ENCODE measurements around the gene FSTL4. TPM values are rescaled to one million over a fixed set of nuclear protein-coding genes. Genes with fewer than 3 reads are reported as not detected.

FSTL4 gene
- polyA plus RNA-seq, 1 donor from 2014 or later = 0.57 TPM

DNA sequence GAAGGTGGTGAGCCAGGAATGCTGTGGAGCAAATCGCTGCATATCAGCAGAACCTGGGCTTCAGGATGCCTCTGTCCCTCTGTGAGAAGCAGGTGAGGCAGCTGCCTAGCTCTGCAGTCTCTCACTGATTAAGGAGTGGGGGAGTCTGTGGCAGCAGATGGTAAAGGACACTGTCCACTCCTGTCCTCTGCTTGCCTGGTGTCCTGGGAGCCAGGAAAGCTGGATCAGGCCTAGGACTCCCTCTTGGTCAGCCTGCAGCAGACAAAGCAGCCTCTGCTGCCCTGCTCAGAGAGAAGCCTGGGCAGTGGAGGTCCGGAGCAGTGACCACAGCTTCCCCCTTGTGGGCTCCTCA lies 345.8 kb downstream of the FSTL4 start:
- no peaks in the 10 kb centered on the region for H3K36me3 ChIP-seq (ENCODE audit: insufficient read depth, low read length)
- no peaks in the 10 kb centered on the region for H3F3A ChIP-seq (ENCODE audit: insufficient read depth, low read length, poor library complexity, severe bottlenecking)
- H3K27me3 ChIP-seq (ENCODE audit: insufficient read depth, low read depth, low read length) = no peaks in the 10 kb centered on the region
- H3K9ac ChIP-seq (ENCODE audit: low read length) = no peak overlapping the region
- H3K9me2 ChIP-seq (ENCODE audit: insufficient read depth, low read length) = no peaks in the 10 kb centered on the region
- H3K4me2 ChIP-seq (ENCODE audit: low read length) = no peak overlapping the region
- H3K4me3 ChIP-seq (ENCODE audit: low read length) = no peak overlapping the region
- TF ChIP-seq EP300 (conservative IDR thresholded peaks at IDR 0.05; ENCODE audit: poor library complexity, severe bottlenecking) = no peak
- TF ChIP-seq, protein P1, sequence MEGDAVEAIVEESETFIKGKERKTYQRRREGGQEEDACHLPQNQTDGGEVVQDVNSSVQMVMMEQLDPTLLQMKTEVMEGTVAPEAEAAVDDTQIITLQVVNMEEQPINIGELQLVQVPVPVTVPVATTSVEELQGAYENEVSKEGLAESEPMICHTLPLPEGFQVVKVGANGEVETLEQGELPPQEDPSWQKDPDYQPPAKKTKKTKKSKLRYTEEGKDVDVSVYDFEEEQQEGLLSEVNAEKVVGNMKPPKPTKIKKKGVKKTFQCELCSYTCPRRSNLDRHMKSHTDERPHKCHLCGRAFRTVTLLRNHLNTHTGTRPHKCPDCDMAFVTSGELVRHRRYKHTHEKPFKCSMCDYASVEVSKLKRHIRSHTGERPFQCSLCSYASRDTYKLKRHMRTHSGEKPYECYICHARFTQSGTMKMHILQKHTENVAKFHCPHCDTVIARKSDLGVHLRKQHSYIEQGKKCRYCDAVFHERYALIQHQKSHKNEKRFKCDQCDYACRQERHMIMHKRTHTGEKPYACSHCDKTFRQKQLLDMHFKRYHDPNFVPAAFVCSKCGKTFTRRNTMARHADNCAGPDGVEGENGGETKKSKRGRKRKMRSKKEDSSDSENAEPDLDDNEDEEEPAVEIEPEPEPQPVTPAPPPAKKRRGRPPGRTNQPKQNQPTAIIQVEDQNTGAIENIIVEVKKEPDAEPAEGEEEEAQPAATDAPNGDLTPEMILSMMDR (IDR thresholded peaks at IDR 0.05; ENCODE audit: poor library complexity, severe bottlenecking) = no peak
- TF ChIP-seq TAF1 (IDR thresholded peaks at IDR 0.05; ENCODE audit: low read depth) = no peak
- no peak for TF ChIP-seq RAD21 (conservative IDR thresholded peaks at IDR 0.05)
- TF ChIP-seq POLR2AphosphoS5 (IDR thresholded peaks at IDR 0.05) = no peak
- TF ChIP-seq, protein P2, sequence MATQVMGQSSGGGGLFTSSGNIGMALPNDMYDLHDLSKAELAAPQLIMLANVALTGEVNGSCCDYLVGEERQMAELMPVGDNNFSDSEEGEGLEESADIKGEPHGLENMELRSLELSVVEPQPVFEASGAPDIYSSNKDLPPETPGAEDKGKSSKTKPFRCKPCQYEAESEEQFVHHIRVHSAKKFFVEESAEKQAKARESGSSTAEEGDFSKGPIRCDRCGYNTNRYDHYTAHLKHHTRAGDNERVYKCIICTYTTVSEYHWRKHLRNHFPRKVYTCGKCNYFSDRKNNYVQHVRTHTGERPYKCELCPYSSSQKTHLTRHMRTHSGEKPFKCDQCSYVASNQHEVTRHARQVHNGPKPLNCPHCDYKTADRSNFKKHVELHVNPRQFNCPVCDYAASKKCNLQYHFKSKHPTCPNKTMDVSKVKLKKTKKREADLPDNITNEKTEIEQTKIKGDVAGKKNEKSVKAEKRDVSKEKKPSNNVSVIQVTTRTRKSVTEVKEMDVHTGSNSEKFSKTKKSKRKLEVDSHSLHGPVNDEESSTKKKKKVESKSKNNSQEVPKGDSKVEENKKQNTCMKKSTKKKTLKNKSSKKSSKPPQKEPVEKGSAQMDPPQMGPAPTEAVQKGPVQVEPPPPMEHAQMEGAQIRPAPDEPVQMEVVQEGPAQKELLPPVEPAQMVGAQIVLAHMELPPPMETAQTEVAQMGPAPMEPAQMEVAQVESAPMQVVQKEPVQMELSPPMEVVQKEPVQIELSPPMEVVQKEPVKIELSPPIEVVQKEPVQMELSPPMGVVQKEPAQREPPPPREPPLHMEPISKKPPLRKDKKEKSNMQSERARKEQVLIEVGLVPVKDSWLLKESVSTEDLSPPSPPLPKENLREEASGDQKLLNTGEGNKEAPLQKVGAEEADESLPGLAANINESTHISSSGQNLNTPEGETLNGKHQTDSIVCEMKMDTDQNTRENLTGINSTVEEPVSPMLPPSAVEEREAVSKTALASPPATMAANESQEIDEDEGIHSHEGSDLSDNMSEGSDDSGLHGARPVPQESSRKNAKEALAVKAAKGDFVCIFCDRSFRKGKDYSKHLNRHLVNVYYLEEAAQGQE (IDR thresholded peaks at IDR 0.05; ENCODE audit: borderline replicate concordance) = no peak
- no peak for TF ChIP-seq EZH2 (IDR thresholded peaks at IDR 0.05; ENCODE audit: borderline replicate concordance, insufficient read depth, low read length, poor library complexity, severe bottlenecking)
- TF ChIP-seq SMC3 (conservative IDR thresholded peaks at IDR 0.05; ENCODE audit: poor library complexity) = no peak
- no peak for TF ChIP-seq MXI1 (conservative IDR thresholded peaks at IDR 0.05; ENCODE audit: poor library complexity, severe bottlenecking)
- H3K9me3 ChIP-seq (ENCODE audit: low read length) = no peaks in the 10 kb centered on the region
- no peaks in the 10 kb centered on the region for H4K20me1 ChIP-seq (ENCODE audit: insufficient read depth)
- no peak overlapping the region for H2AFZ ChIP-seq (ENCODE audit: low read depth, low read length)
- no peaks in the 10 kb centered on the region for H3K79me2 ChIP-seq (replicated peaks; ENCODE audit: insufficient read depth, low read length)
- no peak overlapping the region for H3K27ac ChIP-seq (ENCODE audit: low read length)

DNA sequence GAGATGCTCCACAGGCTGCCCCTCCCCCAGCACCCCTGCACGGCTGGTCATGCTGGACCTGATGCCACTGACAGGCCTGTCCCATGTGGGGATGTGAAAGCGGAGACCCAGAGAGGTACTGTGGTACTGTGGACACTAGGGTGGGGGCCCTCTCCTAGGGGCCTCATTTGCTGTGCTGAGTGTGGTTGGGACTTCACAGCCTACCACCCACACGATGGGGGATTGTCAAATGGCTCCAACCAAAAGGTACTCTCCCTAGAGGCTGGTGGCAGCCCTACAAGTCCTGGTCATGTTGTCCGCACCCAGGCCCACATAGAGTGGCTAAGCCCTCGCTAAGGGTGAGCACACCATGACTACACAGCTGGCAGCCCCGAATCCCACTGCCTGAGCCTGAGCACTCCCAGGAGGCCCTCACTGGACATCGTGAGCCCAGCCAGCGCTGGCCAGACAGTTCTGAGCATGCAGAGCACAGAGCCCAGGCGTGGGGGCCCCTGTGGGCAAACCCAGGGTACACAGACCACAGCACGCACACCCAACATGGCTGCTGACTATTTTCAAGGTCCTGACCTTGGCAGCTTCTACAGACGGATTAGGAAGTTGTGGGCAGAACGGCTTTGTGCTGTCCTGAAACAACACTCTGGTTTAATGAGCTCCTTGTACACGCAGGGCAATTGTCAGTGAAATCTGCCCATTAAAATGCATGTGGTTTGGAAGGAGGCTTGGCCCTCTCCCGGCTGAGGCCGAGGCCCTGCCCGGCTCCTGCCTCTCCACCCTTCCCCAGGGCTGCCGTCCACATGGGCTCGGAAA lies 346.4 kb downstream of the FSTL4 start:
- H3K4me2 ChIP-seq (ENCODE audit: low read length) = no peak overlapping the region
- H3K27ac ChIP-seq (ENCODE audit: low read length) = no peak overlapping the region
- no peaks in the 10 kb centered on the region for H3K9me3 ChIP-seq (ENCODE audit: low read length)
- no peaks in the 10 kb centered on the region for H3K9me2 ChIP-seq (ENCODE audit: insufficient read depth, low read length)
- H4K20me1 ChIP-seq (ENCODE audit: insufficient read depth) = no peaks in the 10 kb centered on the region
- no peaks in the 10 kb centered on the region for H3K27me3 ChIP-seq (ENCODE audit: insufficient read depth, low read depth, low read length)
- H3K79me2 ChIP-seq (replicated peaks; ENCODE audit: insufficient read depth, low read length) = no peaks in the 10 kb centered on the region
- no peaks in the 10 kb centered on the region for H3F3A ChIP-seq (ENCODE audit: insufficient read depth, low read length, poor library complexity, severe bottlenecking)
- H3K4me3 ChIP-seq (ENCODE audit: low read length) = no peak overlapping the region
- no peak overlapping the region for H2AFZ ChIP-seq (ENCODE audit: low read depth, low read length)
- TF ChIP-seq EZH2 (IDR thresholded peaks at IDR 0.05; ENCODE audit: borderline replicate concordance, insufficient read depth, low read length, poor library complexity, severe bottlenecking) (no peak), EP300 (conservative IDR thresholded peaks at IDR 0.05; ENCODE audit: poor library complexity, severe bottlenecking) (no peak), TAF1 (IDR thresholded peaks at IDR 0.05; ENCODE audit: low read depth) (no peak), SMC3 (conservative IDR thresholded peaks at IDR 0.05; ENCODE audit: poor library complexity) (no peak), RAD21 (conservative IDR thresholded peaks at IDR 0.05) (no peak), POLR2AphosphoS5 (IDR thresholded peaks at IDR 0.05) (no peak), MXI1 (conservative IDR thresholded peaks at IDR 0.05; ENCODE audit: poor library complexity, severe bottlenecking) (no peak)
- TF ChIP-seq, protein P1 (IDR thresholded peaks at IDR 0.05; ENCODE audit: poor library complexity, severe bottlenecking) = no peak
- TF ChIP-seq, protein P2 (IDR thresholded peaks at IDR 0.05; ENCODE audit: borderline replicate concordance) = no peak
- H3K36me3 ChIP-seq (ENCODE audit: insufficient read depth, low read length) = no peaks in the 10 kb centered on the region
- no peak overlapping the region for H3K9ac ChIP-seq (ENCODE audit: low read length)

All from neural cell (in vitro differentiated cells).